B cell (primary cell): ENCODE measurements around the gene WDR82.

Experiments
- EZH2 ChIP-seq: IDR thresholded peaks from 2 replicates; pipeline ENCODE4 v1.6.1; 2012; ENCODE audit warnings: borderline replicate concordance, low read depth, mild to moderate bottlenecking, moderate library complexity, low read length; ENCODE audit not compliant: insufficient read depth, poor library complexity, severe bottlenecking
- TF ChIP-seq, protein P1 (sequence below): fragments of 200-600 bp; IDR thresholded peaks from one replicate; pipeline ENCODE4 v1.8.0; 2022; ENCODE audit warnings: antibody characterized with exemption, mild to moderate bottlenecking

GRCh38 chr3:52268036-52268435 lies 10.4 kb downstream of the WDR82 start:
- TF ChIP-seq, protein P1, sequence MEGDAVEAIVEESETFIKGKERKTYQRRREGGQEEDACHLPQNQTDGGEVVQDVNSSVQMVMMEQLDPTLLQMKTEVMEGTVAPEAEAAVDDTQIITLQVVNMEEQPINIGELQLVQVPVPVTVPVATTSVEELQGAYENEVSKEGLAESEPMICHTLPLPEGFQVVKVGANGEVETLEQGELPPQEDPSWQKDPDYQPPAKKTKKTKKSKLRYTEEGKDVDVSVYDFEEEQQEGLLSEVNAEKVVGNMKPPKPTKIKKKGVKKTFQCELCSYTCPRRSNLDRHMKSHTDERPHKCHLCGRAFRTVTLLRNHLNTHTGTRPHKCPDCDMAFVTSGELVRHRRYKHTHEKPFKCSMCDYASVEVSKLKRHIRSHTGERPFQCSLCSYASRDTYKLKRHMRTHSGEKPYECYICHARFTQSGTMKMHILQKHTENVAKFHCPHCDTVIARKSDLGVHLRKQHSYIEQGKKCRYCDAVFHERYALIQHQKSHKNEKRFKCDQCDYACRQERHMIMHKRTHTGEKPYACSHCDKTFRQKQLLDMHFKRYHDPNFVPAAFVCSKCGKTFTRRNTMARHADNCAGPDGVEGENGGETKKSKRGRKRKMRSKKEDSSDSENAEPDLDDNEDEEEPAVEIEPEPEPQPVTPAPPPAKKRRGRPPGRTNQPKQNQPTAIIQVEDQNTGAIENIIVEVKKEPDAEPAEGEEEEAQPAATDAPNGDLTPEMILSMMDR = no peak
- TF ChIP-seq EZH2 = no peak
